Ishikawa (cell line): ENCODE results near the gene PTPRN2.

ENCODE experiments used
- CREB1 ChIP-seq: IDR thresholded peaks from 2 replicates; pipeline ENCODE4 v1.6.1; 2012; ENCODE audit warnings: low read depth
- EGR1 ChIP-seq: IDR thresholded peaks from 2 replicates; pipeline ENCODE4 v1.6.1; 2012
- EP300 ChIP-seq: IDR thresholded peaks from 2 replicates; pipeline ENCODE4 v1.6.1; 2012; ENCODE audit warnings: borderline replicate concordance
- FOXM1 ChIP-seq: IDR thresholded peaks from 2 replicates; pipeline ENCODE4 v1.6.1; 2012; ENCODE audit warnings: low read depth, borderline replicate concordance
- NFIC ChIP-seq: IDR thresholded peaks from 2 replicates; pipeline ENCODE4 v1.6.1; 2012
- REST ChIP-seq: IDR thresholded peaks from 2 replicates; pipeline ENCODE4 v1.6.1; 2012; ENCODE audit warnings: low read depth, mild to moderate bottlenecking
- YY1 ChIP-seq: IDR thresholded peaks from 2 replicates; pipeline ENCODE4 v1.6.1; 2012; ENCODE audit warnings: low read depth
- TF ChIP-seq, protein P1 (sequence below): IDR thresholded peaks from 2 replicates; pipeline ENCODE4 v1.6.1; 2012
- TF ChIP-seq, protein P2 (sequence below): IDR thresholded peaks from 2 replicates; pipeline ENCODE4 v1.6.1; 2012

GRCh38 chr7:157532068-157532467 is 1055.6 kb downstream of the PTPRN2 start:
- TF ChIP-seq, protein P1, sequence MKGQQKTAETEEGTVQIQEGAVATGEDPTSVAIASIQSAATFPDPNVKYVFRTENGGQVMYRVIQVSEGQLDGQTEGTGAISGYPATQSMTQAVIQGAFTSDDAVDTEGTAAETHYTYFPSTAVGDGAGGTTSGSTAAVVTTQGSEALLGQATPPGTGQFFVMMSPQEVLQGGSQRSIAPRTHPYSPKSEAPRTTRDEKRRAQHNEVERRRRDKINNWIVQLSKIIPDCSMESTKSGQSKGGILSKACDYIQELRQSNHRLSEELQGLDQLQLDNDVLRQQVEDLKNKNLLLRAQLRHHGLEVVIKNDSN = no peak
- TF ChIP-seq, protein P2, sequence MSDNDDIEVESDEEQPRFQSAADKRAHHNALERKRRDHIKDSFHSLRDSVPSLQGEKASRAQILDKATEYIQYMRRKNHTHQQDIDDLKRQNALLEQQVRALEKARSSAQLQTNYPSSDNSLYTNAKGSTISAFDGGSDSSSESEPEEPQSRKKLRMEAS = no peak
- TF ChIP-seq NFIC (no peak), EGR1 (no peak), EP300 (no peak), FOXM1 (no peak), REST (no peak), CREB1 (no peak), YY1 (no peak)
